Endodermal cell (in vitro differentiated cells): ENCODE data around the gene PCDHGB2. TPM values are rescaled to one million over a fixed set of nuclear protein-coding genes. Genes with fewer than 3 reads are reported as not detected.

Source experiments
- DNase-seq: peaks from one replicate; pipeline ENCODE4 v3.0.0-alpha.2; 2017
- H3K27ac ChIP-seq: 2 replicates; pipeline ENCODE4 v1.5.1; 2013; ENCODE audit warnings: mild to moderate bottlenecking, low read depth, low read length, moderate library complexity
- H3K27me3 ChIP-seq: 2 replicates; pipeline ENCODE4 v1.6.1; 2013; ENCODE audit warnings: mild to moderate bottlenecking, low read length, moderate library complexity; ENCODE audit not compliant: insufficient read depth, control insufficient read depth, poor library complexity, severe bottlenecking
- H3K36me3 ChIP-seq: 2 replicates; pipeline ENCODE4 v1.7.0; 2013; ENCODE audit warnings: mild to moderate bottlenecking, low read length, moderate library complexity; ENCODE audit not compliant: control insufficient read depth, insufficient read depth
- H3K4me1 ChIP-seq: one replicate; pipeline ENCODE4 v1.7.0; 2013; ENCODE audit warnings: low read length; ENCODE audit not compliant: control insufficient read depth, insufficient read depth
- H3K4me3 ChIP-seq: 2 replicates; pipeline ENCODE4 v1.5.1; 2013; ENCODE audit warnings: mild to moderate bottlenecking, low read length, moderate library complexity
- H3K9ac ChIP-seq: 2 replicates; pipeline ENCODE4 v1.6.1; 2013; ENCODE audit warnings: mild to moderate bottlenecking, low read length, moderate library complexity; ENCODE audit not compliant: poor library complexity, severe bottlenecking; ENCODE audit errors: extremely low read depth
- H3K9me3 ChIP-seq: 2 replicates; pipeline ENCODE4 v1.6.1; 2013; ENCODE audit warnings: mild to moderate bottlenecking, low read length, moderate library complexity; ENCODE audit not compliant: control insufficient read depth
- H3K27ac Mint-ChIP-seq: 2 replicates; pipeline ENCODE4 v1.8.0; 2020; ENCODE audit warnings: mixed read lengths
- H3K27me3 Mint-ChIP-seq: 2 replicates; pipeline ENCODE4 v1.8.0; 2021; ENCODE audit warnings: mild to moderate bottlenecking, mixed read lengths; ENCODE audit not compliant: insufficient read depth
- H3K36me3 Mint-ChIP-seq: 2 replicates; pipeline ENCODE4 v1.8.0; 2020; ENCODE audit warnings: low read depth, mixed read lengths
- H3K4me1 Mint-ChIP-seq: 2 replicates; pipeline ENCODE4 v1.8.0; 2020; ENCODE audit warnings: mixed read lengths
- H3K4me3 Mint-ChIP-seq: 2 replicates; pipeline ENCODE4 v1.8.0; 2020; ENCODE audit warnings: mild to moderate bottlenecking, moderate library complexity, mixed read lengths
- H3K9me3 Mint-ChIP-seq: 2 replicates; pipeline ENCODE4 v1.8.0; 2020; ENCODE audit warnings: mild to moderate bottlenecking, mixed read lengths
- CTCF ChIP-seq: fragments of 200-600 bp; sonication (generic); conservative IDR thresholded peaks from 2 replicates; pipeline ENCODE4 v1.5.0; 2021; ENCODE audit warnings: antibody characterized with exemption, mild to moderate bottlenecking
- WGBS, 2 experiments: methylation state at CpG; one replicate each; pipeline versions ENCODE4 v1.1.5 to v1.1.7; 2013; ENCODE audit warnings: missing lambda C conversion rate in 2 of 2, mixed read lengths in 1 of 2; ENCODE audit not compliant: insufficient coverage in 1 of 2, insufficient read length in 1 of 2; 5-methylcytosine and 5-hydroxymethylcytosine counted together
- total RNA-seq, 2 donors: library from RNA; stranded (reverse); fragmentation: NEBNext Ultra II Directional in 1 of 2; extraction: Animal tissue kit (Norgen Biotek cat#: 25700) in 1 of 2; gene quantifications; 2 replicates in 1 of 2; 3 replicates in 1 of 2; pipeline ENCODE4 v1.2.1, GENCODE V29; 2021

Gene PCDHGB2
- total RNA-seq, 2 donors from 2014 or later: 1.6 to 5.2 TPM

- no peak overlapping the region for H3K4me3 Mint-ChIP-seq
- peaks cover 28% of the 10 kb centered on the region for H3K9me3 Mint-ChIP-seq
Observed at GRCh38 chr5:141411575-141411974, 51.8 kb downstream of the PCDHGB2 start.

More at GRCh38 chr5:141411575-141411974, 51.8 kb downstream of the PCDHGB2 start:
- Histone ChIP-seq H3K27ac (no peak overlapping the region), H3K9me3 (peaks cover 28% of the 10 kb centered on the region), H3K27me3 (no peaks in the 10 kb centered on the region), H3K4me1 (no peaks in the 10 kb centered on the region), H3K36me3 (no peaks in the 10 kb centered on the region), H3K9ac (no peak overlapping the region), H3K4me3 (no peak overlapping the region)
- no peak for DNase-seq
- Mint-ChIP-seq H3K27ac (no peak overlapping the region), H3K36me3 (peaks cover 28% of the 10 kb centered on the region), H3K4me1 (peaks cover 3% of the 10 kb centered on the region), H3K27me3 (peaks cover 23% of the 10 kb centered on the region)
- TF ChIP-seq CTCF: no peak
- 89 to 100% methylated on average over 3 of the region's 3 CpGs for WGBS, 2 experiments

Other genes with a start within 250 kb of the PCDHGB2 start
- gene PCDHB4, start 238.2 kb upstream of the PCDHGB2 start, total RNA-seq: 1 to 10 TPM; 1.7 to 3.3 TPM
- gene PCDHB5, start 224.8 kb upstream of the PCDHGB2 start, total RNA-seq: 10 to 100 TPM in 1 of 2 donors, 1 to 10 TPM in 1; 2.4 to 43.5 TPM
- gene PCDHB6, start 209.9 kb upstream of the PCDHGB2 start, total RNA-seq: 1 to 10 TPM in 1 of 2 donors, under 1 TPM in 1; 0.66 to 2.0 TPM
- gene PCDHB7, start 187.3 kb upstream of the PCDHGB2 start, total RNA-seq: under 1 TPM; 0.42 to 0.75 TPM
- gene PCDHB8, start 182.2 kb upstream of the PCDHGB2 start, total RNA-seq: 1 to 10 TPM in 1 of 2 donors, under 1 TPM in 1; 0.71 to 3.6 TPM
- gene PCDHB16, start 177.6 kb upstream of the PCDHGB2 start, total RNA-seq: 10 to 100 TPM in 1 of 2 donors, 1 to 10 TPM in 1; 9.7 to 14.8 TPM
- 1 to 10 TPM; 3.2 to 5.1 TPM for gene PCDHB9, start 172.8 kb upstream of the PCDHGB2 start, total RNA-seq
- gene PCDHB10, start 167.6 kb upstream of the PCDHGB2 start, total RNA-seq: 1 to 10 TPM; 2.9 to 3.5 TPM
- gene PCDHB11, start 160.4 kb upstream of the PCDHGB2 start, total RNA-seq: 1 to 10 TPM; 2.6 to 4.7 TPM
- gene PCDHB12, start 151.3 kb upstream of the PCDHGB2 start, total RNA-seq: 1 to 10 TPM; 1.6 to 5.0 TPM
- 1 to 10 TPM; 1.8 to 3.3 TPM for gene PCDHB13, start 146.1 kb upstream of the PCDHGB2 start, total RNA-seq
- gene PCDHB14, start 136.7 kb upstream of the PCDHGB2 start, total RNA-seq: 1 to 10 TPM; 2.6 to 2.8 TPM
- gene PCDHB15, start 114.6 kb upstream of the PCDHGB2 start, total RNA-seq: 1 to 10 TPM; 3.7 to 9.8 TPM
- under 1 TPM; 0.55 to 0.68 TPM for gene SLC25A2, start 55.9 kb upstream of the PCDHGB2 start, total RNA-seq
- 10 to 100 TPM; 85.4 to 99.0 TPM for gene TAF7, start 39.2 kb upstream of the PCDHGB2 start, total RNA-seq
- 1 to 10 TPM in 1 of 2 donors, under 1 TPM in 1; 0.38 to 2.2 TPM for gene PCDHGA1, start 29.5 kb upstream of the PCDHGB2 start, total RNA-seq
- gene PCDHGA2, start 21.2 kb upstream of the PCDHGB2 start, total RNA-seq: 1 to 10 TPM in 1 of 2 donors, under 1 TPM in 1; 0.09 to 2.0 TPM
- 1 to 10 TPM in 1 of 2 donors, not detected in 1; 4.3 TPM for gene PCDHGA3, start 16.2 kb upstream of the PCDHGB2 start, total RNA-seq
- 1 to 10 TPM; 1.4 to 6.6 TPM for gene PCDHGB1, start 9.9 kb upstream of the PCDHGB2 start, total RNA-seq
- gene PCDHGA4, start 5.0 kb upstream of the PCDHGB2 start, total RNA-seq: 1 to 10 TPM in 1 of 2 donors, under 1 TPM in 1; 0.86 to 5.0 TPM
- gene PCDHGA5, start 4.2 kb downstream of the PCDHGB2 start, total RNA-seq: 1 to 10 TPM in 1 of 2 donors, under 1 TPM in 1; 0.51 to 3.0 TPM
- 1 to 10 TPM in 1 of 2 donors, under 1 TPM in 1; 0.40 to 4.6 TPM for gene PCDHGB3, start 10.2 kb downstream of the PCDHGB2 start, total RNA-seq
- 1 to 10 TPM in 1 of 2 donors, under 1 TPM in 1; 0.55 to 3.8 TPM for gene PCDHGA6, start 13.9 kb downstream of the PCDHGB2 start, total RNA-seq
- gene PCDHGA7, start 22.7 kb downstream of the PCDHGB2 start, total RNA-seq: 1 to 10 TPM in 1 of 2 donors, under 1 TPM in 1; 0.40 to 1.9 TPM
- 10 to 100 TPM; 10.7 to 13.9 TPM for gene PCDHGB4, start 27.7 kb downstream of the PCDHGB2 start, total RNA-seq
- gene PCDHGA8, start 32.6 kb downstream of the PCDHGB2 start, total RNA-seq: 1 to 10 TPM; 1.1 to 3.0 TPM
- gene PCDHGB5, start 38.0 kb downstream of the PCDHGB2 start, total RNA-seq: 10 to 100 TPM in 1 of 2 donors, 1 to 10 TPM in 1; 1.3 to 17.3 TPM
- 1 to 10 TPM in 1 of 2 donors, under 1 TPM in 1; 0.89 to 7.3 TPM for gene PCDHGA9, start 42.8 kb downstream of the PCDHGB2 start, total RNA-seq
- gene PCDHGB6, start 48.0 kb downstream of the PCDHGB2 start, total RNA-seq: 10 to 100 TPM in 1 of 2 donors, 1 to 10 TPM in 1; 8.3 to 10.8 TPM
- gene PCDHGA10, start 53.0 kb downstream of the PCDHGB2 start, total RNA-seq: 10 to 100 TPM in 1 of 2 donors, 1 to 10 TPM in 1; 3.2 to 20.7 TPM
- 10 to 100 TPM; 15.3 to 19.3 TPM for gene PCDHGB7, start 57.7 kb downstream of the PCDHGB2 start, total RNA-seq
- gene PCDHGA11, start 61.1 kb downstream of the PCDHGB2 start, total RNA-seq: 10 to 100 TPM in 1 of 2 donors, 1 to 10 TPM in 1; 8.5 to 10.6 TPM
- 1 to 10 TPM; 1.4 to 4.1 TPM for gene PCDHGA12, start 70.5 kb downstream of the PCDHGB2 start, total RNA-seq
- gene PCDHGC3, start 116.0 kb downstream of the PCDHGB2 start, total RNA-seq: 10 to 100 TPM; 13.9 to 27.6 TPM
- 1 to 10 TPM; 2.6 to 3.0 TPM for gene PCDHGC4, start 125.0 kb downstream of the PCDHGB2 start, total RNA-seq
- gene PCDHGC5, start 129.1 kb downstream of the PCDHGB2 start, total RNA-seq: 1 to 10 TPM in 1 of 2 donors, under 1 TPM in 1; 0.71 to 1.8 TPM